Neural crest cell (in vitro differentiated cells): ENCODE results near the gene ZNF415. TPM values are rescaled to one million over a fixed set of nuclear protein-coding genes. Genes with fewer than 3 reads are reported as not detected.
"Not testable (repeated sequence)": the region's sequence is repeated elsewhere in the genome, so short reads cannot be mapped to it uniquely, and the experiment has no call there.

Source experiments
- DNase-seq: peaks from one replicate; pipeline ENCODE4 v3.0.0; 2021; ENCODE audit warnings: low read depth, mixed read lengths, low spot score
- H3K27ac Mint-ChIP-seq: one replicate; pipeline ENCODE4 v1.8.0; 2021; ENCODE audit warnings: mild to moderate bottlenecking, mixed read lengths; ENCODE audit not compliant: unreplicated experiment
- H3K27me3 Mint-ChIP-seq: 2 replicates; pipeline ENCODE4 v1.8.0; 2021; ENCODE audit warnings: low read depth, mild to moderate bottlenecking, mixed read lengths
- H3K36me3 Mint-ChIP-seq: 2 replicates; pipeline ENCODE4 v1.8.0; 2021; ENCODE audit warnings: low read depth, mild to moderate bottlenecking, mixed read lengths
- H3K4me1 Mint-ChIP-seq: 2 replicates; pipeline ENCODE4 v1.8.0; 2021; ENCODE audit warnings: mixed read lengths
- H3K4me3 Mint-ChIP-seq: one replicate; pipeline ENCODE4 v1.8.0; 2021; ENCODE audit warnings: mild to moderate bottlenecking, mixed read lengths
- H3K9me3 Mint-ChIP-seq: 2 replicates; pipeline ENCODE4 v1.8.0; 2021; ENCODE audit warnings: mixed read lengths
- total RNA-seq: library from RNA; stranded (reverse); gene quantifications from 2 replicates; pipeline ENCODE4 v1.2.1, GENCODE V29; 2021
- TF ChIP-seq, protein P1 (sequence below): fragments of 200-600 bp; sonication (generic); conservative IDR thresholded peaks from 2 replicates; pipeline ENCODE4 v1.5.0; 2021; ENCODE audit warnings: antibody characterized with exemption, mild to moderate bottlenecking

Gene ZNF415
- total RNA-seq, 1 donor from 2014 or later: 13.6 TPM

DNA sequence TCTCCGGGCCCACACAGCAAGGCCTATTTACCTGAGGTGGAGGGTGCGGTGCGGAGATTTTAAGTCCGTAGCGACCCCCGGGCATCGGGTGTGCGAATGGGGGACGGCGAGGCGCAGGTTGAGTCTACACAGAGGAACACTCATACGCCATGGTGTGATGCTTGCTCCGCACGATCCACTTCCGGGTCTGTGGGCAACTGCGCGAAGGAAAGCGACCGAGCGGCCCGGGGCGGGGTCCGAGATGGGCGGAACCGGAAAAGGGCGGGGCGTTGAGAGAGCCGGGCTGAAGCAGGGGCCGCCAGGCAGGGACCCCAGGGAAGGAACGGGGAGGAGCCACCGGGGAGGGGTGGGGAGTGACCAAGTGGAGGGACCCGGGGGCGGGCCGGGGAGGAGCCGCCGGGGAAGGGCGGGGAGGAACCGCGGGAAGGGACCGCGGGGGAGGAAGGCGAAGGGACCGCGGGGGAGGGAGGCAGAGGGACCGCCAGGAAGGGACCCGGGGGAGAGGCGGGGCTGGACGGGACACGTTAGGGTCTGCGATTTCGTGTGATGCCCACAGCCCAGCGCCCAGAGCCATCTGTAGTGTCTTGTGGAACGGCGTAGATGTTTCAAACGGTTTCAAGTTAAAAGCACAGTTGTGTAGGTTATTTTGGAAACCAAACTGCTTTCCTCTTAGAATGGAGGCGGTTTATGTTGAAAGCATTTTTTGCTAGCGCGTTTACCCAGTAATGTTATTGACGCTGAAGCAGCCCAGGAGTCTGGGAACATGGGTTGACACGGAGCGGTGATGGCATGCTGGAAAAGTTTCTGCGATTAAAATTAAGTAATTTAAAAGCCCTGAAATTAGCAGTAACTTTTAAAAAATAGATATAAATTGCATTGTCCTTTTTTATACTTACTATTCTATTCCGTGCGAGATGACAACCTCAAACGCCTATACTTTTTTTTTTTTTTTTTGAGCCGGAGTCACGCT, 29.2 kb downstream of the ZNF415 start, which contains the start of gene ZNF160:
Gene ZNF160, minus strand, starts transcription at position 189 of the 970 bp plus-strand sequence. CDS start 17,146 bp downstream, outside the sequence.
- peak within 1 kb of the TSS; percentile 96 for H3K4me3 Mint-ChIP-seq
- H3K36me3 Mint-ChIP-seq: peaks cover 12% of the 10 kb centered on the region
- peak within 1 kb of the TSS; percentile 94 for H3K27ac Mint-ChIP-seq
- H3K4me1 Mint-ChIP-seq: peaks cover 21% of the 10 kb centered on the region
- no peaks in the 10 kb centered on the region for H3K27me3 Mint-ChIP-seq
- TF ChIP-seq, protein P1, sequence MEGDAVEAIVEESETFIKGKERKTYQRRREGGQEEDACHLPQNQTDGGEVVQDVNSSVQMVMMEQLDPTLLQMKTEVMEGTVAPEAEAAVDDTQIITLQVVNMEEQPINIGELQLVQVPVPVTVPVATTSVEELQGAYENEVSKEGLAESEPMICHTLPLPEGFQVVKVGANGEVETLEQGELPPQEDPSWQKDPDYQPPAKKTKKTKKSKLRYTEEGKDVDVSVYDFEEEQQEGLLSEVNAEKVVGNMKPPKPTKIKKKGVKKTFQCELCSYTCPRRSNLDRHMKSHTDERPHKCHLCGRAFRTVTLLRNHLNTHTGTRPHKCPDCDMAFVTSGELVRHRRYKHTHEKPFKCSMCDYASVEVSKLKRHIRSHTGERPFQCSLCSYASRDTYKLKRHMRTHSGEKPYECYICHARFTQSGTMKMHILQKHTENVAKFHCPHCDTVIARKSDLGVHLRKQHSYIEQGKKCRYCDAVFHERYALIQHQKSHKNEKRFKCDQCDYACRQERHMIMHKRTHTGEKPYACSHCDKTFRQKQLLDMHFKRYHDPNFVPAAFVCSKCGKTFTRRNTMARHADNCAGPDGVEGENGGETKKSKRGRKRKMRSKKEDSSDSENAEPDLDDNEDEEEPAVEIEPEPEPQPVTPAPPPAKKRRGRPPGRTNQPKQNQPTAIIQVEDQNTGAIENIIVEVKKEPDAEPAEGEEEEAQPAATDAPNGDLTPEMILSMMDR: no peak
- DNase-seq: peak; percentile 97
- no peaks in the 10 kb centered on the region for H3K9me3 Mint-ChIP-seq

DNA sequence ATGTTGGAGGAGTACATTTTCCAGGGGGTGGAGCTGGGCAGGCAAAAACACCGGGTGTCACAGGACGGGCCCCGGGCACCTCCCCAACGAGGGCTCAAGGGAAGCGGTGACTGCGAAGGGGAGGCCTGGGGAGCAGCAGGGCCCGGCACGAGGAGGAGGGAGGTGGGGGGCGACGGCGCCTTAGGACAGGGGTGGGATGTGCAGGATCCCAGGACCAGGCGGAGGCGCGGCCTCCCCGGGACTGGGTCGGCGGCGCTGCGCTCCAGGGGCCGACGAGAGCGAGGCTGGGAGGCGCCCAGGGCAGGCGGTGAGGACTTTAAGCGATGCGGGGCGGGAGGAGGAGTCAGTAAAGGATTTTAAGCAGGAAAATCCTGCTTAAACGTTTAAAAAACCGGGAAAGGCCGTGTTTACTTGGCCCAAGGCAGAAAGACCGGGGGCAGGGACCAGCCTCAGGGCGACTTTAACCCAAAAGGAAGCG, 29.9 kb downstream of the ZNF415 start:
- H3K36me3 Mint-ChIP-seq: peaks cover 9% of the 10 kb centered on the region
- no peaks in the 10 kb centered on the region for H3K27me3 Mint-ChIP-seq
- TF ChIP-seq, protein P1: no peak
- H3K4me1 Mint-ChIP-seq: peaks cover 21% of the 10 kb centered on the region
- peak; percentile 3 for DNase-seq
- no peaks in the 10 kb centered on the region for H3K9me3 Mint-ChIP-seq
- peak overlapping the region; percentile 94 for H3K27ac Mint-ChIP-seq
- peak overlapping the region; percentile 96 for H3K4me3 Mint-ChIP-seq

DNA sequence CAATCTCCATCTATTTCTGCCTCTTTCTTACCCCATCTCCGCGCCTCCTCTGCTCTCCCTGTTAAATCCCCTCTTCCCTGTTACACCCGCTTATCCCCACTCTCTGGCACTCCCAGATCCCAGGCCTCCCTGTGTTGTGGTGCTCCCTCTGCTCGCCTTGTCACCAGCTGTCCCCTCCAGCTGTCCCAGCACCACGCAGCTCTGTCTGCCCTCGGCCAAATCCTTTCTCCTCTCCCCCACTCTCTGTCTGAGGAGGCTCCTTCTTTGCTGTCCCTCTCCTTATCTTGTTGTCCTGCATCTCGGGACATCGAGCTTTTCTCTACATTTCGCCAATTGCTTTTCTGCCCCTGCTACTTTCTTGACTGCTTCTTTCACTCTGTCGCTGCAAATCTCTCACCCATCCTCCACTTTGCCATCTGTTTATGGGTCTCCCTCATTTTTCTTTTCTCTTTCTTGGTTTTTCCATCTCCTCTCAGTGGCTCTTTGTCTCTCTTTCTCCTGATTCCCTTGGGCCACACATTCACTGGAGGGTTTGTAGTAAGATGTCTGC, 30.4 kb downstream of the ZNF415 start:
- no peak for DNase-seq
- peak overlapping the region; percentile 83 for H3K27ac Mint-ChIP-seq
- H3K4me3 Mint-ChIP-seq: peak overlapping the region; percentile 96
- H3K27me3 Mint-ChIP-seq: no peaks in the 10 kb centered on the region
- H3K9me3 Mint-ChIP-seq: no peaks in the 10 kb centered on the region
- H3K4me1 Mint-ChIP-seq: peaks cover 23% of the 10 kb centered on the region
- TF ChIP-seq, protein P1: no peak
- peaks cover 10% of the 10 kb centered on the region for H3K36me3 Mint-ChIP-seq

DNA sequence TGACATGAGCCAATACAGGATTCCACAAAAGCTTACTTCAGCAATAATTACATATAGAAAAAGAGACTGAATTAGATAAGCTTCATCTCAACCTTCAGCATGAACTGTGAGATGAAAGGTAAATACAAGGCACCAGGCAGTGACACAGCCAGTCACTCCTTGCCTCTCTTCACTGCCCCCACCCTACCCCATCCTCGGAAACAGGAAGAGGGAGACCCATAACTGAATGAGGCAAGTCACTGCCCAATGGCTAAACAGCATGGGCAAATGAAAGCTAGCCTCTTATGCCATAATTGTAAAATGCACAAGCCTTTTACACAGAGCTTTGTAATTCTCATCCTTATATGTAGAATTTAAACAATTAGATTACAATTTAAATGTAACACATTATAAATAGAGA, 31.2 kb downstream of the ZNF415 start:
- Mint-ChIP-seq H3K4me3 (peak overlapping the region; percentile 96), H3K4me1 (peaks cover 24% of the 10 kb centered on the region)

DNA sequence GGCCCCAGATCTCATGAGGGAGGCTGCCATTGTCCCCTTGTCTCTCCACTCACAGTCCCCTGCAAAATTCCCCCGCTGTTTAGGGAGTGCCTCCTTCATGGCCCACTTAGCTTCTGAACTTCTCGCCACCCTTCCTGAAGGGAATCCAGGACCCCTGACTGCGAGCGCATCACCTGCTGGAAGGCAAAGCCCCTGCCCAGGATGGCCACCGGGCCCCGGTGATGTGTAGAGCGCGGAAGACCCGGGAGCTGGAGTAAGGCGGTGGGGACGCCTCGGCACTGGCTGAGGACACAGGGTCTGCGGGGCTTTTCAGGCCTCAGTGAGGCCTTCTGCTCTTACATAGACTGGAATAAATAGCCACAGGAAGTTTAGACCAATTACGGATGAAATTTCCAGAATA, 34.1 kb downstream of the ZNF415 start:
- Mint-ChIP-seq H3K4me3 (peak overlapping the region; percentile 54), H3K36me3 (peaks cover 12% of the 10 kb centered on the region), H3K4me1 (peaks cover 23% of the 10 kb centered on the region)
- not testable (repeated sequence) for H3K27ac Mint-ChIP-seq, DNase-seq, H3K27me3 Mint-ChIP-seq, H3K9me3 Mint-ChIP-seq

More for the DNA sequence above, 31.2 kb downstream of the ZNF415 start:
- no peak overlapping the region for H3K27ac Mint-ChIP-seq
- H3K36me3 Mint-ChIP-seq: peaks cover 9% of the 10 kb centered on the region
- no peak for DNase-seq
- TF ChIP-seq, protein P1: no peak
- no peaks in the 10 kb centered on the region for H3K9me3 Mint-ChIP-seq
- H3K27me3 Mint-ChIP-seq: no peaks in the 10 kb centered on the region

DNA sequence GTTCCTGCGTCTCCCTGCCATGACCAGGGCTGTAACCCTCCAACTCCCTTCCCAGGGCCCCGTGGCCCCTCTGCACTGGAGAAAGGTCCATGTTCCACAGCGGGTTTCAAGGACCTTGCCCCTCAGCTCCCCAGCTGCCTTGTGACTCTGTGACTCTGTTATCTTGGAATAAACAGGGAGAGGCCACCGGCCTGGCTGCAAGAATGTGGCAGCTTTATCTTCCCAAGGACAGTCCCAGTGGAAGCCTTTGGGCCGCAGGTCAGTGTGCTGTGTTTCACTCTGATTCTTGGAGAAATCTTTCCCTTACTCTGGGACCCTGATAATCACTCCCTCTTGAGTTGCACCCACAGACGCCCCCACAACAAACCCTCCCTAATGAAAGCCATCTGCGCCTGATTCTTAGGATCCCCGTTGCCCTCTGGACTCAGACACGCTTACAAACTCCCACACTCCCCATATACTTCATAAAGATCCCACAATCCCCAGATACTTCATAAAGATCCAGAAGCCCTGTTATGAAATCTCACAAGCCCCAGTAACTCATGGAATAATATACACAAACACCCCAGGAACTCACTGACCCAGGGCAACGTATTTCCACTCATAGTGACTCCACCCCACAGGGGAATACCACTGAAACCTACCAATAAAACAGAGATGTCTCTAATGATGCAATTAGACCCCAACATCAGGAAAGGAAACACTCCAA, 35.6 kb downstream of the ZNF415 start:
- not testable (repeated sequence) for H3K27me3 Mint-ChIP-seq, DNase-seq, H3K9me3 Mint-ChIP-seq
- H3K27ac Mint-ChIP-seq: peak overlapping the region; percentile 47
- H3K4me1 Mint-ChIP-seq: peaks cover 13% of the 10 kb centered on the region
- peak overlapping the region; percentile 38 for H3K4me3 Mint-ChIP-seq
- H3K36me3 Mint-ChIP-seq: peaks cover 12% of the 10 kb centered on the region

DNA sequence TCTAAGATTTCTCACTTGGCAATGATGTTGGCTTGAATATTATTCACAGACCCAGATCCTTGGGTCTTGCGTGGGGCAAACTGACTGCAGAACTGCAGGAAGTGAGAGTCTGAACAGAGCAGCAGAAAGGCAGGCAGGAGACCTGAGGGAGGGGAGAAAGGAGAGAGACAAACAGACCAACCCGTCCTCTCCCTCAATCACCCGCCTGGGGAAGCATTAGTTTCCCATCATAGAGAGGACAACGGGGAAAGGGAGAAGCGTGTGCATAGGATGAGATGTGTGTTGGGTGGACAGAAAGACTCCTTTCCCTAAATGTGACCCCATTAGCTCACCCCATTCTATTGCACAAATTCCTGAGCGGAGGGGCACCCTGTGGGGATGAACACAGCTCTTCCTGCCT, 36.1 kb downstream of the ZNF415 start:
- H3K4me1 Mint-ChIP-seq, H3K27me3 Mint-ChIP-seq, DNase-seq, H3K9me3 Mint-ChIP-seq, H3K27ac Mint-ChIP-seq, H3K4me3 Mint-ChIP-seq: not testable (repeated sequence)
- H3K36me3 Mint-ChIP-seq: peaks cover 12% of the 10 kb centered on the region
